ENCODE measurements around the gene SIRT3.

Gene SIRT3

DNA sequence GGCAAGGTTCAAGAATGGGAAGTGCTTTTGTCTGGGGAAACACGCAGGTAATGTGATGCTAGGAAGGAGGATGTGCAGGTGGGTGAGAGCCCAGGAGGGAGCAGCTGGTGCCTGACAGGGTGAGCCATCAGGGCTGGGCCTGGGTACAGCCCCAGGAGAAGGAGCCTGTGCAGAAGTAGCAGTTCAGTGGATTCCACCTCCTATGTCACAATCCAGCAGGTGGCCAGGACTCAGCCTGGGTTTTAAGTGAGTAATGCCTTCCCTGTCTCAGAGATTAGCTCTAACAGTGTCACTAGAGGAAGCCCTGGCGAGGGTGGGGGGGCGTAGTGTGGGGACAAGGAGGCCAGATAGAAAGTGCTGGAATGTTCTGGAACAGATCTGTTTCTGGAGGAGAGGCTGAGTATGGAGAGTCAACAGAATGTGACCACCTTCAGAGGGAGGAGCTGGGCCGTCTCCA, 20.5 kb downstream of the SIRT3 start:
- no peak for DNase-seq (ENCODE audit: low read depth)

DNA sequence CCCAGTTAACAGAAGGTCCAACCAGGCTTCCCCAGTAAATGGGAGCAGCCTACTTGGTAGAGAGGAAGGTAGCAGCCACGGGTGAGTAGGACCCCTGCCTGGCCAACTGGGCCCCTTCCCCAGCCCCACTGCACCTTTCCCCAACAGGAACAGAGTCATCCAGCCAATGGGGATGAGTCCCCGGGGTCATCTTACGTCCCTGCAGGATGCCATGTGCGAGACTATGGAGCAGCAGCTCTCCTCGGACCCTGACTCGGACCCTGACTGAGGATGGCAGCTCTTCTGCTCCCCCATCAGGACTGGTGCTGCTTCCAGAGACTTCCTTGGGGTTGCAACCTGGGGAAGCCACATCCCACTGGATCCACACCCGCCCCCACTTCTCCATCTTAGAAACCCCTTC, 22.1 kb downstream of the SIRT3 start:
- no peak for DNase-seq (ENCODE audit: low read depth)

DNA sequence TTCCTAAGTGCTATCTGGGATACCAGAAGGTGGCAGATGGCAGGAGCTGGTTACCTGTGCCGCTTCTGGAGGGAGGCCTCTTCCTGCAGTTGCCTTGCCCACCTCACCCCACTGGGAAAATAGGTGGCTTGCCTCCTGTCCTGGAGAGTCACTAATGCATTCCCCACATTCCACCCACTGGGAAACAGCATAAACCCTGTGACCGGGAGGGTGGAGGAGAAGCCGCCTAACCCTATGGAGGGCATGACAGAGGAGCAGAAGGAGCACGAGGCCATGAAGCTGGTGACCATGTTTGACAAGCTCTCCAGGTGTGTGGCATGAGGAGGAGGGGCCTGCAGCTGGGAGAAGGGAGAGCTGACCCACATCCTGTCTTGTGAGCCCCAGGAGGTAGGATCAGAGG, 23.0 kb downstream of the SIRT3 start:
- DNase-seq (ENCODE audit: low read depth): no peak

DNA sequence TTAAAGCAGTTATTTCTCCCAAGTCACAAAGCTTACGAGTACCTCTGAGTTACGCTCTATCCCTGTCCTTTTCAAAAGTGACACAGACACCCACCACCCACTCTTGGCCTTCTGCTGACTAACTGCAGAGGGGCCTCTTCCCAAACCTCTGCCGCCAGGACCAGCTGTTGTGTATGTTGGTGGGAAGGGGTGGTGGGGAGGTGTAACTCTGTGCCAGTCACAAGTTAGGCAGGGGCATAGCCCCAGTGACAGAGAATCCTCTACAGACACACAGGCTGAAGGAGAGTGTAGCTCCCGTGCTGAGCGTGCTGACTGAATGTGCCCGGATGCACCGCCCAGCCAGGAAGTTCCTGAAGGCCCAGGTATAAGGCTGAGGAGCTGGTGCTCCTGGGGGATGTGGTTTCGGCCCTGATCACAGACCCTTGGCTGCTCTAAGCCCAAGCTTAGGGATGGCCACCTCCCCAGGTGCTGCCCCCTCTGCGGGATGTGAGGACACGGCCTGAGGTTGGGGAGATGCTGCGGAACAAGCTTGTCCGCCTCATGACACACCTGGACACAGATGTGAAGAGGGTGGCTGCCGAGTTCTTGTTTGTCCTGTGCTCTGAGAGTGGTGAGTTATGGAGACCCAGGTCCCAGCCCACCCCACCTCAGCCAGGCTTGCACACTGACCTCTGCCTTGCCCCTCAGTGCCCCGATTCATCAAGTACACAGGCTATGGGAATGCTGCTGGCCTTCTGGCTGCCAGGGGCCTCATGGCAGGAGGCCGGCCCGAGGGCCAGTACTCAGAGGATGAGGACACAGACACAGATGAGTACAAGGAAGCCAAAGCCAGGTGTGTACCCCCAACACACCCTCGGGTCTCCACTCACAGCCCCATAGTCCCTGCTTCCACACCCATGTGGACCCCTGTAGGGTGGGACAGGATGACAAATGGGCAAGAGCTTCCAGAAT, 23.7 kb downstream of the SIRT3 start:
- DNase-seq (ENCODE audit: low read depth): no peak

- no peak for DNase-seq (ENCODE audit: low read depth)
Measured at GRCh38 chr11:211741-212140, 24.4 kb downstream of the SIRT3 start.

GRCh38 chr11:211295-211694, 24.8 kb downstream of the SIRT3 start:
- DNase-seq (ENCODE audit: low read depth): no peak

GRCh38 chr11:210803-211180, 25.4 kb downstream of the SIRT3 start:
- no peak for DNase-seq (ENCODE audit: low read depth)

DNA sequence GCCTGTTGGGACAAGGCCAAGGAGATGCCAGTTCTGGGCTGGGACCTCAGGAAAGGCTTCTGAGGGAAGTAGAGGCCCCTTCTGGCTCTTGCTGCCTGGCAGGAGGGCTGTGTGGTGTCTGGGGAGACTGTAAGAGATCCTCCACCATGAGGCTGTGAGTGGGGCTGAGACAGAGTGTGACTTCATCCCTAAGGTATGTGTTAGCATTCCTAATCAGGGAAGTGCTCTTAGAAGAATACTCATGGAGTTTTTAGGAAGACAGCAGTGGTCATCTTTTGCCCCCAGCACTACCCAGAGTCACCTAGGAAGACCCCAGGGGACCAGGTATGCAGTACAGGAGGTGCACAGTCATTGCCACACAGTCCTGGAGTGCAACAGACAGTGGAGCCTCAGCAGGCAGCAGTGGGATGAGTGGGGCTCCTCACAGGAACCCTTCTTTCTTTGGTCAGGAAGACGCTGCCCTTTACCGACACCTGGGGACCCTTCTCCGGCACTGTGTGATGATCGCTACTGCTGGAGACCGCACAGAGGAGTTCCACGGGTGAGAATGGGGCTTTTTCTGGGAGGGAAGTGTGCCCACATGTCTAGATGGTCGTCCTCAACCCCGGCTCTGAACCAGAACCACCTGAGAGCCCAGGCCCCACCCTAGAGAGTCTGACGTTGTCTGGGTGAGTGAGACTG, 25.9 kb downstream of the SIRT3 start:
- no peak for DNase-seq (ENCODE audit: low read depth)

DNA sequence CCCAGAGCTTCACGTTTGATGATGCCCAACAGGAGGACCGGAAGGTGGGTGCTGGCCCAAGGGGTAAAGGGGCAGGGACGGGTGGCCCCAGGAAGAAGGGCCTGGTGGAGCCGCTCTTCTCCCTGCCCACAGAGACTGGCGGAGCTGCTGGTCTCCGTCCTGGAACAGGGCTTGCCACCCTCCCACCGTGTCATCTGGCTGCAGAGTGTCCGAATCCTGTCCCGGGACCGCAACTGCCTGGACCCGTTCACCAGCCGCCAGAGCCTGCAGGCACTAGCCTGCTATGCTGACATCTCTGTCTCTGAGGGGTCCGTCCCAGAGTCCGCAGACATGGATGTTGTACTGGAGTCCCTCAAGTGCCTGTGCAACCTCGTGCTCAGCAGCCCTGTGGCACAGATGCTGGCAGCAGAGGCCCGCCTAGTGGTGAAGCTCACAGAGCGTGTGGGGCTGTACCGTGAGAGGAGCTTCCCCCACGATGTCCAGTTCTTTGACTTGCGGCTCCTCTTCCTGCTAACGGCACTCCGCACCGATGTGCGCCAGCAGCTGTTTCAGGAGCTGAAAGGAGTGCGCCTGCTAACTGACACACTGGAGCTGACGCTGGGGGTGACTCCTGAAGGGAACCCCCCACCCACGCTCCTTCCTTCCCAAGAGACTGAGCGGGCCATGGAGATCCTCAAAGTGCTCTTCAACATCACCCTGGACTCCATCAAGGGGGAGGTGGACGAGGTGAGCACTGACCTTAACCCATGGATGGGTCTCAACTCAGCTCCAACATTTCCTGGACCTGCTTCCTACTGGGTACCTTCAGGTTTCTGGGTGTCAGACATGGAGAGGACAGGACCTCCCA, 26.6 kb downstream of the SIRT3 start:
- no peak for DNase-seq (ENCODE audit: low read depth)

- no peak for DNase-seq (ENCODE audit: low read depth)
Measured at GRCh38 chr11:208917-209260, 27.3 kb downstream of the SIRT3 start.

GRCh38 chr11:208181-208916, 27.8 kb downstream of the SIRT3 start:
- peak; percentile 76 for DNase-seq (ENCODE audit: low read depth)

- no peak for DNase-seq (ENCODE audit: low read depth)
Measured at GRCh38 chr11:207863-208180, 28.3 kb downstream of the SIRT3 start.

GRCh38 chr11:207208-207862, 28.8 kb downstream of the SIRT3 start, which contains the start of the genes BET1L and RIC8A:
Gene BET1L (minus strand): TSS chr11:207399. CDS start chr11:207321, 78 bp downstream.
Gene RIC8A (plus strand): TSS chr11:207708. CDS start chr11:208855, 1,147 bp downstream.
- DNase-seq (ENCODE audit: low read depth): peak; percentile 95

DNA sequence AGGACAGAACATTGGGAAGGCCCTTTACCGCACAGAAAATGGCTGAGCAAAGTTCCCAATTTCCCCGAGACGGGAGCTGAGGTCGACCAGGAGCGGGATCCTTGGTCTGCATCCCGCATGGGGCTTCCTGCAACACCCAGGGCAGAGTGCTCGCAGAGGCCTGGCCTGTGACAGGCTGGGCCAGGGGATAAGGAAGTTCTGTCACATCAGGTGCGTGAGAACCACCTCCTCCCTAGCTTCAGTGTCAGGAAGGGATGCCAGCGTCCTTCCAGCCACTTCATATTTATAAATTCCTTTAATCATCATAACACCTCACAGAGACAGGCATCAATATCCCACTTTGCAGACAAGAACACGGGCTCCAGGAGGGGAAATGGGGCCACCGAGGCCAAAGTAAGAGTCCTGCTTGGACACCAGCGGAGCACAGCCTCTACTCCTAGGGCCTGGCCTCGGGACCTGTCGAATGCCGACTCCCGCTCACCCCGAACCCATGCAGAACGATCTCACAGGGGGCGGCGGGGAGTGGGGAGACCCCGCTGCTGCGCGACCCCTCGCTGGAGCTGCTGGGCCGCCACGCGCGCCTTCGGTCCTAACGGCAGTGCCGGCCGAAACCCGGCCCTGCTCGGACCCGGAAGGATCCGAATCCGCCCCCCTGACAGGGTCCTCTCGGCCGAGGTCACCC, 29.5 kb downstream of the SIRT3 start:
- no peak for DNase-seq (ENCODE audit: low read depth)

DNA sequence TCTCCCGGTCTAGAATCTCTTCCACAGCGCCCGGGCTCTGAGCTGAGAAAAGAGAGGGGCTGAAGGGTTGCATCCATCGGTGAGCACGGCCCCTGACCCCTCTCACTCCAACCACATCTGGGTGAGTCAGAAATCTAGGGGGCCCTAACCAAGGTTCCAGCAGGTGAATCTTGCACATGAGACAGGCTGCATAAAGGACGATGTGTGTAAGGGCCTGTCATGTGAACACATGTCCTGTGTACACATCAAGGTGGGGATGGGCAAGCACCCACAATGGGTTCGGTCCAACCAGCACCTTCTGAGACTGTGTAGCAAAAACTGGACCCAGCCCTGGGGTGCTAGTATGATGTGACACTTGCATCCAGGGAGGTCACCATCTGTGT, 30.1 kb downstream of the SIRT3 start:
- DNase-seq (ENCODE audit: low read depth): no peak

GRCh38 chr11:205221-206001, 30.7 kb downstream of the SIRT3 start:
- DNase-seq (ENCODE audit: low read depth): no peak

DNA sequence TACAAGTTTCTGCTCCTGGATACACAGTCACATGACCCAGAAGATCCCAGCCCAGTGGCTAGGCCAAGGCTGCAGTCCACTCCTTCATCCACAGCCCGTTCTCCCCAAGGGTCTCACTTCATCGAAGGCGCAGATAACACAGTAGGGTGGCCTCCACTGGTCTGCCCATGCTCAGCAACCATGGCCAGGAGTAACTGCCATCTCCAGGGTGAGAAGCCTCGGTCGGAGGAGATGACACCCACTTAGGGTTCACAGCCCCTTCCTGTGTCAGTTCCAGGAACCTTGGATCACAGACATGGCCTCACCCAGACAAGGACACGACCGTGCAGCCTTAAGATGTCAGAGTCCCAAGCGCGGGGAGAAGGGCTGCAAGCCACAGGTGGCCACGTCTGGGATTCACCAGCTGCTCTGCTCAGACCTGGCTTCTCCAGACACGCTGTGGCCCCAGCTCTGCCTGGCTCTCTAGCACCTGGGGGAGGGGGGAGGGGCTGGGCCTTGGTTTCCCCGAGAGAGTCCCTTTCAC, 31.5 kb downstream of the SIRT3 start:
- no peak for DNase-seq (ENCODE audit: low read depth)

DNA sequence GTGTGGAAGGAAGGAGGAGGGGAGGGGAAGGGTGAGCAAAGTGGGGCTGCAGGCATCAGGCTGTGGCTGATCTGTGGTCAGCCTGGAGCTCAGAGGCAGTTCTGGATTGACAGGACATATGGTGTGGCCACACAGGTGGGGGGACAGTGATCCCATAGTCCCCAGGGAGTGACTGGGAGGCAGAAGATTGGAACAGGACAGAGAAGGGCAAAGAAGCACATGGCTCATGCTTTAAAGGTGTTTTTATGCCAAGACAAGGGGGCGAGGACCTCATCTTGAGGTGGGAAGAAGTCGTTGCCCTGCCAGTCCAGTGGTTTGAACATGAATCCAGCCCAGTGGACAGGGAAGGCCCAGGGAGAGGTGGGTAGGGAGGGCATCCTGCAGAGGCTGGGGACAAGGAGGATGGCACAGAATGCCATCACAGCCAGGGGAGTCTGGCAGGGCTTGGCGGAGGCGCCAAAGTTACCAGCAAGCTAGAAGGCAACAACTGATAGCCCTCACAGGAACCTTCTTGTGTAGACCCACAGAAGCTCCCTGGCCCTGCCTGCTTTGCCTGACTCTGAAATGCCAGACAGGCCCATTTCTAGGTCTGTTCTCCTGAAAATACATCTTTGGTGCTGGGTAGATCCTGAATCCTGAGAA, 32.1 kb downstream of the SIRT3 start:
- no peak for DNase-seq (ENCODE audit: low read depth)
